Retinal pigment epithelial cell (primary cell): ENCODE measurements around the gene NCK2.

Source experiments
- DNase-seq: peaks from one replicate; pipeline ENCODE4 v3.0.0-alpha.2; 2010; ENCODE audit warnings: low read depth
- H3K4me3 ChIP-seq: 2 replicates; pipeline ENCODE4 v1.5.1; 2011; ENCODE audit warnings: mild to moderate bottlenecking, low read length, control low read depth, moderate library complexity
- CTCF ChIP-seq: conservative IDR thresholded peaks from 2 replicates; pipeline ENCODE4 v1.5.1; 2011; ENCODE audit warnings: low read depth, low read length, control low read depth, inconsistent platforms

NCK2 gene

DNA sequence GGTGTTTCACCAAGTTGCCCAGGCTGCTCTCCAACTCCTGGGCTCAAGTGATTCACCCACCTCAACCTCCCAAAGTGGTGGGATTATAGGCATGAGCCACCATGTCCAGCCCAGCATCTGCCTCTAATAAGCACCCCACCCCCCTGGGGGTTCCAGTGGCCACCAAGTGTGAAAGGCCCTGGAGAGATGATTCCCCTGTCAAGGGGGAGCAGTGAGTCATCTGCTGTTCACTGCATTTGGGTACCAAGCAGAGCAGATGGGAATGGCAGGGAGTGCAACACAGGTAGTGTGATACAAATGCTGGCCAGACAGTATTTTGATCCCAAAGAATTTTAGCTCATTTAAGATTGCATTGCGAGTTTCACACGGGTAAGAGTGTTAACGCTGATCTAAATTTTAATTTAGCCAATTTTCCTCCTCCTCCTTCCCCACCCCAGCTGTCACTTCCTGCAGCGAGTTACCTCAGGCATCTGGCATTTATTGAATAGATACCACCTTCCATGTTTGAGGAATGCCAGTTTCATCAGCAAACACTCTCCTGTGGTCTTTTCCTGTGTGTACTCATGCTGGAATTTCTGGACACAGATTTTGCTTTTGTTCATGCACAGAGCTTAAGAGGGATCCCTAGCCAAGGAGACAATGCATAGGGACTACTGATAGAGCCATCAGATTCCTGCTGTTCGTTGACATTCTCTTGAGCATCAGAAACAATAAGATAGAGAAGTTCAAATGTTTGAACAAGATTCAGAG lies 32.4 kb upstream of the NCK2 start:
- no peak for TF ChIP-seq CTCF
- H3K4me3 ChIP-seq, result no peak overlapping the region
- no peak for DNase-seq

DNA sequence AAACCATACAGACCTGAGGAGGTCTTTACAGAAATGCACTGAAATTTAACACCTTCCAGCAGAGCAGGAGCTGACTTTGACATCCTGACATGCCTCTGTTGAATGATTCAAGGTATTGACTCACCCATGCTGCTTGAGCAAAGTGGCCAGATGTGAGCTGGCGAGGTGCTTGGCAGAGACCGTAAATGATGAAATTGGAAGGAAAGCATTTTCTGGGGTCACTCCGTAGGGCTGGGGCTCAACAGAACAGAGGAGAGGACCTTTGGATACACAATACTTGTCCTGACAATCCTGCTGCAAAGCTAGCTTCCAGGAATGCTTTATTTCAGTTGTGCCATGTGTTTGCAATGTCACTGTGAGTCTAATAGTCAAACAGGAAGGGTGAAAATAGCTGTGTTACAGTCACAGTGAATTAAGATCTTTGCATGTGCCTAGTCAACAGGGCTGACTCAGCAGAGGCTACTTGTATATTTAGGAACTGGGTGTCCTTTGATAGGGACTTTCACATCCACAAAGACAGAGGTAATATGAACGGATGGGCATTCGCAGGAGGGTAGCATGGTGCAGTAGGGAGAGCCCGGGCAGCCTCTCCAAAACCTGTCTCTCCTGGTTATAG lies 31.6 kb upstream of the NCK2 start:
- DNase-seq, result no peak
- TF ChIP-seq CTCF, result no peak
- H3K4me3 ChIP-seq, result no peak overlapping the region

GRCh38 chr2:105714141-105714540 lies 30.6 kb upstream of the NCK2 start:
- no peak for DNase-seq
- no peak overlapping the region for H3K4me3 ChIP-seq
- no peak for TF ChIP-seq CTCF

GRCh38 chr2:105718846-105719481 lies 25.7 kb upstream of the NCK2 start:
- no peak for TF ChIP-seq CTCF
- H3K4me3 ChIP-seq, result no peak overlapping the region
- no peak for DNase-seq

DNA sequence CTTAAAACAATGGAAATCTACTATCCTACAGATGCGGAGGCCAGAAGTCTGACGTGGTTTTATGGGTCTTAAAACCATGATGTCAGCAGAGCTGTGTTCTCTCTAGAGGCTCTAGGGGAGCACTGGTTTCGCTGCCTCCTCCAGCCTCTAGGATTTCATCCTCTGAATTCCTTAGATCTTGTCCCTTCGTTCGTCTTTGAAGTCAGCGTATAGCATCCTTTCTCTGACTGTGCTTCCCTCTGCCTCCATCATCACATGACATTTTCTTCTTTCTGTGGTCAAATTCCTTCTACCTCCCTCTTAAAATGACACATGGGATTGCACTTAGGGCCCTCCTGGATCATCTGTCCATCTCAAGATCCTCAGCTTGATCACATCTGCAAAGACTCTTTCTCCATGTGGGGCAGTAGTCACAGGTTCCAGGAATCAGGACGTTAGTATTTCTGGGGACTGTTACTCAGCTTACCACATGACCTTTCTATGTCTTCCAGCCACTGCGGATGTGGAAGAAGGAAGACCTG lies 22.7 kb upstream of the NCK2 start:
- no peak overlapping the region for H3K4me3 ChIP-seq
- TF ChIP-seq CTCF, result no peak
- DNase-seq, result no peak

GRCh38 chr2:105722726-105723297 lies 21.9 kb upstream of the NCK2 start:
- no peak for TF ChIP-seq CTCF

More at GRCh38 chr2:105722726-105723297, 21.9 kb upstream of the NCK2 start:
- no peak for DNase-seq
- H3K4me3 ChIP-seq, result no peak overlapping the region
